CD4-positive, alpha-beta T cell treated with Interleukin-15 for 4 hours (primary cell): ENCODE measurements around the gene FLRT3.

ENCODE experiments used
- DNase-seq: peaks from one replicate; pipeline ENCODE4 v3.0.0-alpha.2; 2020; ENCODE audit warnings: low spot score

The FLRT3 gene

DNA sequence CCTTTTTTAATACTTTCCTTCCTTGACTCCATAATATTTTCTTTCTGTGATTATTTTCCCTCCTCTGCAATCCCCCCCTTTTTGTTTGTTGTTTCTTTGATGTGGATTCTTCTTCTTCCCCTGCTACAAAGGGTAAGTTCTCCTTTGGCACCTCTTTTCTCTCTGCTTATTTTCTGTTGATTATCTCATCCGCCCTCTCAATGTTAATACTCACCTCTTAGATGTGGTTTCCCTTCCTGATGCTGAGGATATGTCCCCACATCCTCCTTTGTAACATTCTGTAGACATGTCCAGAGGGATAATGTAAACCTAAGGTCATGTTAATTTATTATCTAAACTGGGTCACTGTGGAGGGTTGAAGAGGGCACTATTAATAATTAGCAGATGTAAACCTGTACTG lies 17.7 kb downstream of the FLRT3 start:
- DNase-seq: no peak

DNA sequence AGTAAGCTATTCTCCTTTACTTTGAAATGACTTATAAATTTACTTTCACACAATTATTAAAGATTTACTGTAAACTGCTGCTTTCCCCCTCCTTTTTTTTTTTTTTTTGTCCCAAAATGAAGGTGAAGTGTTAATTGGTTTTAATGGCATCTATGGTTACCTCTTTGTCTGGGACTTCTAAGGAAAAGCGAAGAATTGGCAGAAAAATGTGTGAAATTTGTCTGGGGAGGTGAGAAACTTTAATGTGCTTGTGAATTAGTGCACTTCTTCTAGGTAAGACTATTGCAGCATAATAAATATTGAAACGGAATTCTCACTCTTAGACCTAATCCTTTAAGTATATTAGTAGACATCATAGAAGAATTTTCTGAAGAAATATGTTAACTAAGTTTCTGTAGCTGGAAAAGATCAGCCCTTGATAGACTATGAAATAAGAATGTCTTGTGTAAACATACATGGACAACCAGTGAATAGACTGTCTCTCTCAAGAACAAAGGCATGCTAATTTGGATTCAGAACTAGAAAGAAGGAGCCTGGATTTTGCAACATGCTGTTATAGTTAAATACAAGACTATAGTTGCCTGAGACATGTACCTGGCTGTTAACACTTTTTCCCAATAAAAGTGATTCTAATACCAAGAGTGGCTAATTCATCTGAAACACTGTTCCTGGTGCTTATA lies 23.9 kb downstream of the FLRT3 start:
- no peak for DNase-seq

DNA sequence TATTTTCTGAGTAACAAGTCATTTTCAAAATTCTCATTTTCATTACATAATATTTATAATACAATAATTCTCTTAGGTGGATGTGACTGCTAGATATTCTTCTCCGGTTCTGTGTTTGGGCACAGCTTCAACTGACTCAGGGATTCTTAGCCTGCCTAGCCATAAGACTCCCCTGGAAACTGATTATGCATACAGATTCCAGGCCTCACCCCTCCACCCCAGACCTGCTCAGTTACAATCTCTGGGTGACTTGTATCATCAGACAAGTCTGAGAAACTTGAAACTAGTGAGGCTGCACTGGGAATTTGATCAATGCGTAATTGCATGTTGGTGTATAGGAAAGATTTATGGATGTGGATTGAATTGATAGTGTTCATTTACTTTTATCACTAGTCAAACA lies 25.4 kb downstream of the FLRT3 start:
- no peak for DNase-seq

DNA sequence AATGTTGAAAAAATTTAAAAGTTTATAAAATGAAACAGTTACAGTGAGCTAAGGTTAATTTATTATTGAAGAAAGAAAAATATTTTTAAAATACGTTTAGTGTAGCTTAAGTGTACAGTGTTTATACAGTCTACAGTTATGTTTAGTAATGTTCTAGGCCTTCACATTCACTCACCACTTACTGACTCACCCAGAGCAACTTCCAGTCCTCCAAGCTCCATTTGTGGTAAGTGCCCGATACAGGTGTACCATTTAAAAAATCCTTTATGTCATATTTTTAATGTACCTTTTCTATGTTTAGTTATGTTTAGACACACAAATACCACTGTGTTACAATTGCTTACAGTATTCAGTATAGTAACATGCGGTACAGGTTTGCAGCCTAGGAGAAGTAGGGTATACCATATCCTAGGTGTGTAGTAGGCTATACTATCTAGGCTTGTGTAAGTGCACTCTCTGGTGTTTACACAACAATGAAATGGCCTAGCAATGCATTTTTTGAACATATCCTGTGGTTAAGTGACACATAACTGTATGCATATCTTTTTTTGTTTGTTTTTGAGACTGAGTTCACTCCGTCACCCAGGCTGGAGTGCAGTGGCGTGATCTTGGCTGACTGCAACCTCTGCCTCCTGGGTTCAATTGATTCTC lies 26.3 kb downstream of the FLRT3 start:
- DNase-seq: no peak

DNA sequence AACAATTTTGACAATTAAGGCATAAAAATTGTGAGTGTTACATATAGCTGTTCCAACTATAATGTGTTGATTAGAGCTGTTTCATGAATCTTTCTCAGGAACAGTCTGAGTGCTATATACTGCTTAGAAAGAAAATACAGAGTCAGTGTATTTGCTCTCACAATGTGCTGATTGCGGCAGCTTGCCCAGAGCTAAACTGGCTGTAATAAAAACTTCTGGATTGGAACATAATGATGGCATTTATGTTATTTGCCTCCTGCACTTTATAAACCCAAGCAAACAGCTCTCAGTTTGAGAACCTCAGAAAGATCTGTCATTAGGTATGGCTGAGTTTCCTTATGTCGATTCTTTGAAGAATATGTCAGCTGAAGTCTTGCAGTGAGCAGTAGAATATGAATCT lies 29.5 kb downstream of the FLRT3 start:
- no peak for DNase-seq

DNA sequence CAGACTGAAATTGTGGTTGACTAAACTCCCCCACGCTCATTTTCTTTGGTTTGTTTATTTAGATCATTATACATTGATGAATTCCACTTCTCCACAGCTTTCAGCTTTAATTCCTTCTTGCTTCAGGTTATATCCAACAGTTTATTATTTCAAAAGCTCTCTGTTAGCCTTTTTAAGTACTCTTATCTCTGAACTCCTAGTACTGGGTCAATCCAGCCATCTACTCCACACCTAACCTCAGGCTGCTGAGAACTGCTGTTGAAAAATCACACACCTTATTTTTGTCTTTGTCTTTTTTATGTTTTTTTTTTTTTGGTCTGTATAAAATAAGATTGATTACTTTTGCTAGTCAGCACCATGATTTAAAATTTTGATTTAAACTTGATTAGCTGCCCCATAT lies 32.9 kb downstream of the FLRT3 start:
- no peak for DNase-seq

DNA sequence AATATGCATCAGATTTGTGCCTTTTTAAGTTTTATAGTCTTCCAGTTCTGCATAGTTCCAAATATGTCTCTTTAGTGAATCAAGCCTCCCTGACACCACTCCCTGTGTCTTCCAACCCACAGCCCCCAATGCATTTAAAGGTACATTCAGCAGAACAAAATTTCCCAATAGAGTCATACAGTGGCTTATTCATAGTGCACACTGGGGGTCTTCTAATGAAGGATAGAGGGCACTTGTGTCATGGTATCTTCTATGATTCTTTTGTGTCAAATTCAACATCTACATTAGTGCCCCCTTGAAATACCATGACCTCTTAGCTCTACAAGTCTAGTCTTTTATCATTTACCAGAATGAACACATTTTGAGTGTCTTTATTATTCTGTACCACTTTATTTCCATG lies 33.8 kb downstream of the FLRT3 start:
- no peak for DNase-seq

DNA sequence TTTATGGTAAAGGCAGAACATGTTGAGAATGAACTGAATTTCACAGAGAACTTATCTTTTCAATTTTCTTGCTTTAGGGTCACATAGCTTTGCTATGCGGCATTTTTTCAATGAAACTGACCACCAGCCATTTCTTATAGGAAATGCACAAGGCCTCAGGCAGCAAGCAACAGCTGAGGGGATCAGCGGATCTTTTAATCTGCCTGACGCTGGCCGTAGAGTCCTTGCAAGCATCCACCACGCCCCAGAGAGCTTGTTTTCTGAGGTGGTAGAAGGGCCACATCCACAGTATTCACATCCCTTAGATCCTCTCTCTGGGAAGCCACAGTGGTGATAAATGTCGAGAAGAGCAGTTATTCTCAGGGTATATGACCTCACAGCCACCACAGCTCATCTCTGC lies 34.3 kb downstream of the FLRT3 start:
- no peak for DNase-seq

DNA sequence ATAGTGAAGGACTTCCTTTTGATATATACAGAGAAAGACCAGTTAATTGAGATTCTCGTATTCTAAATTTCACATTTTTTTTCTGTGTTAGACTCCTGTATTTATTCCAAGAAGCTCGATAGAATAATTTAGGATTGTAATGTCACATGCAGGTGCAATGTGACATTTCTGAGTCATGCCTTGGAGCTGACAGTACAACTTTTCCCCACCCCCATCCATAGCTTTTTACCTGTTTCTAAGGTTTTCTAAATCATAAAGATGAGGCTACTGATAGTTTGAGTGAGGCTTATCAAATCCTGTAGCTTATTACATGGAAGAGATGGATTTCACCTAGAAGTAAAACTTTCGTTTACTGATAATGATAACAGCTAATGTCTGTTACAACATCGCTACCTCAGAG lies 37.6 kb downstream of the FLRT3 start:
- no peak for DNase-seq

DNA sequence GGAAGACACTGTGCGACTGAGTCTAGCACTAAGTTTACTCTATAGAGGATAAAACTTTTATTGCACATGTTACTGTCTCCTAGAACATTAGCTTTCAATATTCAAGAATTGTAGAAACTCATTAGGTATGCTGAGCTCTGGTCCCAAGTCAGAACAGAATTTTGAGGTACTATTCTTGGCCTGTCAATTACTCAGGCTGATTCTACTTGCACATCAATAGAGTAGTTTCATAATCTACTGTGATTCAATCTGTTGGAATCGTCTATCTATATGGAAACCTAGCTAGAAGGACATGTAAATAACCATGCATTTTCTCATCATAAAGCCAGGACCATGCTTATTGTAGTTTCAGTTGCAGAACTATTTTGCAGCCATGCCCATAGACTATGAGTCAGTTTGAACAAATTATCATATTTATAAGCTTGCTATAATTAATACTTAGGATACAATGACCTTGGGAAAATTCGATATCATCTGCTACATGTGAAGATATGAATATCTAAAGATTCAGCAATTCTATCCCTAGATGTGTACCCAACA lies 41.6 kb downstream of the FLRT3 start:
- no peak for DNase-seq

DNA sequence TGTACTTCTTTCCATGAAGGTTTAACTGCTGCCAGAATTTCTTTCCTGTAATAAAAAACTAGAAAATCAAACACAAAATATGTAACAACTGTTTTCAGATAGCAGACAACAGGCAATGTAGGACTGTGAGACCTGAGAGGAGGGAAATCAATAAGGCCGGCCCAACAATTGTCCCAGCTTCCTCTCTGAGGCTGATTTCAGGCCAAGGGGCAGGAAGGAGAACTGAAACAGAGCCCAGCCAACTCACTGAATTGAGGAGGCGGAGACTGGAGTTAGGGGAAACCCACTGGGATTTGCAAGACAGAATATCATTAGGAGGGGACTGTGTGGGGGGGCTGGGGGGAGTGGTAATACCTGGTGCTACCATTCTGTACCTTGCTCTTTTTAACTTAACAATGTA lies 42.2 kb downstream of the FLRT3 start:
- DNase-seq: no peak

DNA sequence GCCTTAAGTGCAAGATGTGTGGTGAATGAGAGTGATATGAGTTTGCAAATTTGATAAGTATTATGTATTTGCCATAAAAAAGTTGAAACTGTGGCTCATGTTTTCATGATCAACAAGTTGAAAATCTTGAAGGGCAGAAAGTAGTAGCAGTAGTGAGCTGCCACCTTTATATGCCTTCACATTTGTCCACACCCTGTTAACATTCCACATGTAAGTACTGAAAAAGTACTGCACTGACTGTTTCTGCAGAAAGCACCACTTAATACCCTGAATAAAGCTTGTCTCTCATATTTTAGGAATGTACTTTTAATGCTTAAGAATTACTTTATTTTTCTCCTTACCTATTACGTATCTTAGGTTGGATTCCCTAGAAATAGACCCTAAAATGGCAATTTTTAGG lies 45.9 kb downstream of the FLRT3 start:
- DNase-seq: no peak

DNA sequence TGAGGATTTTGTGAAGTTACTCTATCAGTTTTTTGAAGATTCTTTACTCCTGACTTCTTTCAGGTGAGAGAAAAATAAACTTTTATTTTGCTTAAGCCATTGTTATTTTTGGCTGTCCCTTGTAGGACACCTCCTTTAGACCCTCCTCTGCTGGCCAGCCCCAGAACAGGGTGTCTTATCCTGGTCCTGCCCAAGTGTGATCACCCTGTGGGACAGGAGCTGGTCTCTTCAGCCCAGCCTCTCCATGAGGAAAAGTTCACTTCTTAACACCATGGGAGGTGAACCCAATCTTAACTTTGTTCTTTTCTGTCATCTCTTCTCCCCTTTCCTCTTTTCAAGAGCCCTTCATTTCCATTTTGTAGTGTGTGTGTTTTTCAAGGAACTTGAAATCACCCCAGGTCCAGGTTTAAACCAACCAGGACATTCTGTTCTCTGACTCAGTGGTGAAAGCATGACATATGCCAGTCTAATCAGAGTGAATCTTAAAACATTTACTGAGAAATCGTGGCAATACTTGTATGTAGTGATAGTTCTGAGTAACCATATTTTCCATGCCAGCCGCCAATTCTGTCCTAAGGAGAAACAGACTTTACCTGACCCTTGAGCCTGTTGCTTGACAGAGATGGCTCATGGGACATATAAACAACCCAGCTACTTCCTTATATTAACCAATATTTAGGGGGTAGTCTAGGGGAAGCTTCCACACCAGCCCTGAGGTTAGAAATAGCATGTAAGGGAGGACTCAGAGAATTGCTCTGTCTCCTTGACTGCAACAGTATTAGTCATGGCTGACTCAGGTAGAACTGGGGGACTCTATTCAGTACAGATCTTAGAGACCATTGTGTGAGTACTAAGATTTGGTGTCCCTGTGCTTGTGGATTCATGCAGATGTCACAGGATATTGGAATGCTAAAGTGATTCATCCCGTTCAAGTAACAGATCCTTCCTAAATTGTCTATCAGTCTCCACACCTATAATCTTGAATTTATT lies 48.8 kb downstream of the FLRT3 start:
- no peak for DNase-seq

DNA sequence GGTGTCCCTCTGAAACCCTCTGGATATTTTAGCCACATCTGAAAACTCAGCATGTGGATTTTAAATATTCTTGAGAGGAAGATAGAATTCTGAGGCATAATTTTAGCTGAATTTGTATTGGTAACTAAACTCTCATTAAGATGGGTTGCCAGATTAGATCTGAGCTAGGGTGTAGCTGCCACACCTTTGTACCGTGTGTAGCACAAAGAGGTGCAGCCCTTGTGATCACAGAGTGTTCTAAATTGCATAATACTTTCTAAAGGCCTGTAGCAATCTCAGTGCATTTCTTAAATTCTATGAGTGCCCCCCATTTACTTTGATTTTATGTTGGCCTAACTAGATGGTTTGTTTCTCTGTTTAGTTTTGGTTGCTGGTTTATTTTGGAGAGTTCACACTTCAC lies 53.0 kb downstream of the FLRT3 start:
- no peak for DNase-seq

DNA sequence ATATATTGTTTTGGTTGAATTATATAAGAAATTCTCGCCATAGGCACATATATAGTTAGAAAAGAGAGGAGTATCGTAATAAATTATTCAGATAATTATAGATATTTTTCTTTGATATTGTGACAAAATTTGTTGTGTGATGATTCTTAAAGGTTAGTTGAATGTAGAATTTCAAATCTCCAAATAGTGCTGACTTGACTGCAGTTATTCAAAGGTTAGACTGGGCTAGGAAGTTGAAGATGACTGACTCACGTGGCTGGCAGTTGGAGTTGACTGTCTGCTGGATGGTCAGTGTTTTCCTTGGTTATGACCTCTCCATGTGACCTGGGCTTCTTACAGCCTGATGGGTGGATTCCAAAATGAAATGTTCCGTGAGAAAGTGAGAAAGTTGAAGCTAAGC lies 55.3 kb downstream of the FLRT3 start:
- no peak for DNase-seq
